ENCODE results near the gene NHP2.

DNA sequence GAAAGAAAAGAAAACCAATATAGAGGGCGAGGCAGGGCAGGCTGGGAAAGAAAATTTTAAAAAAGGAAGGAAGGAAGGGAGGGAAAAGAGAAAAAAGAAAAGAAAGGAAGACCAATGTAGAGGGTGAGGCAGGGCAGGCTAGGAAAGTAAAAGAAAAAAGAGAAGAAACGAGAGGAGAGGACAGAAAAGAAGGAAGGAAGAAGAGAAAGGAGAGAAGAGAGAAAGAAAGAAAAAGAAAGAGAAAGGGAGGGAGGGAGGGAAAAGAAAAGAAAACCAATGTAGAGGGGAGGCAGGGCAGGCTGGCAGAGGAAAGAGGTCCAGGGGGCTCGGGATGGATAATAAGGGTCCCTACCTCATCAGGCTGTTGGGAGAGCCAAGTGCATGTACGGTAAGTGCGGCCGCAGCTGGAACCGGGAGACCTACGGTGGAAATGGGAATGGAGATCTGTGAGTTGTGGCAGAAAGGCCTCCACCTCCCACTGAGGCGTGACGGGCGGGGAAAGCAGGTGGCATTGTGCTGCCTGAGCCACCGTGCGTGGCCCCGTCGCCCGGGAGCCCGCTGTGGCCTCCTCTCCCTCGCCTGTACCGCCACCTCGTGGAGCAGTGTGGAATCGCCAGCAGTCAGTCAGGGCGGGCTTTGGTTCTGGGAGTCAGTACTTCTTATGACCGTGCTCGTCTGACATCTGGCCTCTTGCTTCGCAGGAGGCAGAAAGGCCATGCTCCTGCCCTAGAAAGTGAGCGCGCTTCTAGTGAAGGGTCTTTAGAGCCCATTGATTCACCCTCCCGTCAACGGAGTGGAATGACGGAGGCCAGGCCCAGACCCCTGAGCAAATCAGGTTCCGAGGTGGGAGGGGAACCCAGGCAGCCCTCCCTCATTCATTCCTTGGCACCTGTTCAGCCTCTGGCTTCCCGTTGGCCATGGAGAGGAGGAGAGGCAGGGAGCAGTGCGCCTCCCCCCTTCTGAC lies 10.4 kb upstream of the NHP2 start:
- TF ChIP-seq SUZ12 (IDR thresholded peaks at IDR 0.05; ENCODE audit: extremely low read depth, insufficient read depth, insufficient read length) (no peak), ZNF274 (IDR thresholded peaks at IDR 0.05; ENCODE audit: low read depth, low read length) (no peak)
